NCI-H345 (cell line): ENCODE results near the gene SH3RF3.

Experiments
- DNase-seq: peaks from one replicate; lab custom pipeline; 2025; lab: John Stamatoyannopoulos, UW

The SH3RF3 gene

DNA sequence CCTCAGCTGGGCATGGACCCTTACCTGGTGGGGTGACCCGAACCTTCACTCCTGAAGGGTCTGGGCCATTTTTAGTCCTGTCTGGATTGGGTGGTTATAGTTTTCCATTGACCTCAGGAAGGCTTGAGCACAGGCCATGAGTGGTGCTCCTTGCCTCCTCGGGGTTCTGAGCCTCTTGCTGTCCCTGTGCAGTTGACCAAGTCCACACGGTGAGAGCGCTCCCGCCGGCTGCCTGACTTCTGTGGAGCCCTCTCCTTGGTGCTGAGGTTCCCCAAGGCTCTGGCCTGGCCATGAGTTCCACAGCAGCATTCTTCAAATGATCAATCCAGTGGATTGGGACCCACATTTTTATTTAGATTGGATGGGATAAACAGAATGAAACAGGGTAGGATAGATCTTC, 325.3 kb downstream of the SH3RF3 start:
- no peak for DNase-seq

DNA sequence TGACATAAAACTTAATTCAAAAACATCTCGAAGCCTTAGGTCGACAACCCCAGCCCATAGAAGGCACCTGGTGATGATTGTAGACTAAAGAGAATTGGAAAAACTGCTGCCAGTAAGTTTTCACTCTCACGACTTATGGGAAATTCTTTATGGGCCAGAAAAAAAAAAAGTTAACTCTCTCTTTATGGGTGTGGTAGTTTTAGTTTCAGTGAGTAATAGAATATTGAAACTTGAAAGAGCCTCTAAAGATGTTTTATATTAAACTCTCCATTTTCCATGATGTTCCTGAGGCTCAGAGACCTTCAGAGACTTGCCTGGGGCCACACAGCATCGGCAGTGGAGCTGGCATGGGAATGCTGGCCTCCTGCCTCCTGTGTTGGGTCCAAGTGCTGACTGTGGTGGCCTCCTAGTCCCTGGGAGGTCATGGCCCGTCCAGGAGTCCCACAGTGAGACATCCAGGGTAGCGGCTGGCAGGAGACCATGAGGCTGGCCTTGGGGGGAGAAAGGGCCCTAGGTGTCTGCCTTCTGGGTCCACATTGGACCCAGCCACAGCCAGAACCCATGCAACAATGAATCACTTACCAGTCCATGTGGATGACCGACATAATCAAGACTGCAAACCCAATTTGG, 325.9 kb downstream of the SH3RF3 start:
- no peak for DNase-seq

DNA sequence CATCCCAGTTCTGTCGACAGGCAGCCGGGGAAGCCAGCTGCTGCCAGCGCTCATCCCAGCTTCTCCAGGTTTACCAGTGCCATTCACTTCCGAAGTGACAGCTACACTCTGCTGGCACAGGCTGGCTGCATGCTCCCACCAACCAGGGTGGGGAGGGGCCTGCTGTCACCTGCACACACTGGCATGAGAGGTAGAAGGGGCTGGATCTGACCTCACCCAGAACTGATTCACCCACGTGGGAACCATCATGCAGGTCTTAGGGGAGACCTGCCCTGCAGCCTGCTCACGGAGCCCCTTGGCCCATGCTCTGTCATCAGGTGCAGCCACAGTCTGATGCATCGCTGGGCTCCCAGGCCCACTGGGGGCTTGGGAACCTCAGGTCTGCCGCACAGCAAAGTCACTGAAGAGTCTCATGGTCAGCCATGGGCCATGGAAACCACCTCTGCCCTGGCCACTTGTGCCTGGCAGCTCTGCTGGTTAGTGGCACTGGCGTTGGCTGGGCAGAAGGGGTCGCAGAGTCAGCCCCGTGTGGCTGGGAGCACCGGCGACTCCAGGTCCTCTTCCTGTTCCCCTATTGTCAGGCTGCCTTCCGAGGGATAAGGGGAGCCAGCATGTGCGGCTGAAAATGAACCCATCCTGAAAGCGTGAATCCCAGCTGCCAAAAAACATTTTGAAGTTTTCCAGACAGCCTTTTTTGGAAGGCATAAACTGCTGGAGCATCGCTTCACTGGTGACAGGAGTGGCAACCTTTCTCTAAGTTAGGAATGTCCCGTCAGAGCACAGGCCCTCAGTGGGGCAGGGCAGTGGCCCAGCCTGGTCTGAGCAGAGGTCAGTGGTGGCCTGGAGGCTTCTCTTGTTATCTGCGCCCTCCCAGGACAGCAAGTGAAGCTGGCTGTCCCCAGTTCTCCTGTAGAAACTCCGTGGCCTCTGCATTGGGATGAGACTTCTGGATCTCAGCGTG, 327.0 kb downstream of the SH3RF3 start:
- DNase-seq = no peak

DNA sequence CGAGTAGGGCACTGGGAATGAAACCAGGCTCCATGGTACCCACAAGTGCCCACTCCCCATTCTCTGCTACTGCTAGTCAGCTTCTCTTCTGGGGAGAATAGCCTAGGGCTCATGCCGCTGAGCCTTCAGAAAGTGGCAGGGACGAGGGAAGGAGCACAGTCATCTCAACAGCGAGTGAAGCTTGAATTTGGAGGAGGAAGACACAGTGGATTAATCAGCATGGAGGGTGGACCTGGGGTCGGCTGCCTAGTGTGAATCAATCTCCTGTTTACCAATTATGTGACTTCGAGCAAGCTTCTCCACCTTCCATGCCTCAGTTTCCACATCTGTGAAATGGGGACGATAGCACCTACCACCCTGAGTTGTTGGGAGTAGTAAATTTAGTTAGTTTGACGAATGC, 327.8 kb downstream of the SH3RF3 start:
- DNase-seq = no peak

DNA sequence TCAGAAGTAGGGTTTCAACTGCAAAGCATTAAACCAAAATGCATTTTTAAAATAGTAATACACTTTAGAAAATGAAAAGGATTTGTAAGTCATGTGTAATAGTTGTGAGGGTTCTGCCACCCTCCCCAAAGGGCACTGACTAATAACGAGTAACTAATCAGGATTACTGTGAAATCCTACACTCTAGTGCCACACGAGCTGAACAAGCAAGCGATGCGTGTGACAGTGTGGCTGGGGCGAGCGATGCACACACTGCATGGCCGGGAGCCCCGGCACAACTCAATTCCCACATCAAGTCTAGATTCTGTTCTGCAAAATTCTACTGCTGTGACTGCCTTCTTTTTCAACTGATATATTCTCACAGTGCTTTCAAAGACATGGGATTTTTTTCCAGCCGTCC, 328.4 kb downstream of the SH3RF3 start:
- DNase-seq = no peak

DNA sequence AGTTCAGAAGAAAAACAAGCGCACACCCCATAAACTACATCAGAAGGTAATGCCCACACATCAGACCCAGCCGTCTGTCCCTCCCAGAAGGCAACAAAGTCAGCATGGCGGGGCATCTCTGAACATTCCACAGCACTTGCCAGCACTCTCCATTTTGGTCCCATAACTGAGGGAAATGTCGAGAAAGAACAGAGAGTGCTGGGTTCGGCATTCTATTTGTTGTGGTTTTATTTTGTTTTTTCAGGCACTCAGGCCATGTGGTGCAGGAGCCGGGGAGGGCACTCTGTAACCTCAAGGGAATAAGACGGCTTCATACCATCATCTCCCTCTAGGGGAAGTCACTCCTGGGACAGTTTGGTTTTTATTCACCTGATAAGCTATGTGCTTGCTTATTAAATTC, 328.8 kb downstream of the SH3RF3 start:
- no peak for DNase-seq

DNA sequence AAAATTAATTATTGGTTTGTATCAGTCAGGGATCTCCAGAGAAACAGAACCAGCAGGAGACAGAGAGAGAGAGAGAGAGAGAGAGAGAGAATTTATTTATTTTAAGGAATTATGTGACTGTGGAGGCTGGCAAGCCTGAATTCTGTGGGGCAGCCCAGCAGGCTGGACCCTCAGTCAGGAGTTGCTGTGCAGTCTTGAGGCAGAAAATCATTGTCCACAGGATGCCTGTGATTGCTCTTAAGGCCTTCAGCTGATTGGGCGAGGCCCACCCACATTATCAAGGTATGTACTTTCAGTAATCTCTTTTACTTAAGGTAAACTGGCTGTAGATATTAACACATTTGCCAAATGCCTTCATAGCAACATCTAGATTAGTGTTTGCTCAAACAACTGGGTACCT, 329.5 kb downstream of the SH3RF3 start:
- no peak for DNase-seq

DNA sequence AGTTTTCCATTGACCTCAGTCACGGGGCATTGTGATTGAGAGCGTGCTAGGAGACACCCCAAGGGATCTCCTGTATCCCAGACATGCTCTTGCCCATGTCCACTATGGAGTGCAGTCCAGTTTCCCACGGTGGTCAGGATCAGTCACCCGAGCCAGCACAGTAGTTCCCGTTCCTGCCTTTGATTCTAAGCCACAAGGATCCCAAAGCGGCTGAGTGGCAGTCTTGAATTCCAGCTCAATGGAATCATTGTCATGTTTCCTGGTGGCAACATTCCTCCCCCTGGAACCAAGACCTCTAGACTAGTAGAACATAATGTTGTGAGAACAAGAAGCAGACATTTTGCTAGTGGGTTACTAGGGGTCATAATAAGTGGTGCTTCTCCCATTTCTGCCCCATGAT, 330.5 kb downstream of the SH3RF3 start:
- DNase-seq = no peak

DNA sequence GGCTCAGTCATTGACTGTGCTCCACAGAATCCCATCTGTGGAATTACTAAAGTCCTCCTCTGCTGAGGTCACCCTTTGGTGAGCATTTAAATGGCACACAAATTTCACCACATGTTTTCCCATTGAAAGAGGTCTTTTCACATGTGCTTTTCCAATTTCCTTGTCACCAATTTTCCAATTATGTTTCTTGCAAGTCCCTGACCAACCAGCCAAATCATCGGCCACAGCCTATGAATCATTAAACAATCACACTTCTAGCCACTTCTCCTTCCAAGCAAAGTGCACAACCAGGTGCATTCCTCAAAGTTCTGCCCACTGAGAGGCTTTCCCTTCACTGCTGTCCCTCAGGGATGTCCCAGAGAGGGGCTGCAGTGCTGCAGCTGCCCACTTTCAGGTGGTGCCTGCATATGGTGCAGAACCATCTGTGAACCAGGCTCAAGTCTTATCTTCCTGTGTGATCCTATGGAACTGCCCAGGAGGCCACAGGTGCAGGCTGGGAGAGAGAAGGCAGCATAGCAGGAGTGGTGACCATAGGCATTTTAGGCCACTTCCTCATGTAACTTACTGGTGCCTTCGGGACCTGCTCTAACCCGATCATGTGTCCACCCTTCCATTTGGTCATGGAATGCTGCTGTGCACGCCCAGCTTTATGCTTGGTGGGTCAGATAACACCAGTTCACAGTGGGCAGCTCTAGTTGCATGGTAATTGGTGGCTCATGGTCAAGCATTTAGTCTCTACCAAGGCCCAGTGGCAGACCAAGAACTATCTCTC, 331.7 kb downstream of the SH3RF3 start:
- no peak for DNase-seq

DNA sequence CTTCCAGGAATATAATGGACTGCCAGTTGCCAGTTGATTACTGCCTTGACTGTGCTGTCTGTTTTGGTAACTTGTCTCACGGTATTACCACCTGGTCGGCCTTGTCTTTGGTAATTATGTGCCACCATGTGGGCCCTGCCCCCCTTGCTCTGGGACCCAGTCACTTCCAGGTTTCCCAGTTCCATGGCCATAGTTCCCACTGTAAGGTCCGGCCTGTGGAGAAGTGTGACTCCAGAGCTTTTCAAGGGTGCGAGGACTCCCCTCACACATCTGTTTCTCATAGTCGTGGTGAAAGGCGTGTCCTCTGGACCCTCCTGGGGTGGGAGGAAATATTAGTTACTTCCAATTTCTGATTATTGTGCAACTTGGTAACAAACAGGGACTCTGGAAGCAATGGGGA, 334.2 kb downstream of the SH3RF3 start:
- no peak for DNase-seq

DNA sequence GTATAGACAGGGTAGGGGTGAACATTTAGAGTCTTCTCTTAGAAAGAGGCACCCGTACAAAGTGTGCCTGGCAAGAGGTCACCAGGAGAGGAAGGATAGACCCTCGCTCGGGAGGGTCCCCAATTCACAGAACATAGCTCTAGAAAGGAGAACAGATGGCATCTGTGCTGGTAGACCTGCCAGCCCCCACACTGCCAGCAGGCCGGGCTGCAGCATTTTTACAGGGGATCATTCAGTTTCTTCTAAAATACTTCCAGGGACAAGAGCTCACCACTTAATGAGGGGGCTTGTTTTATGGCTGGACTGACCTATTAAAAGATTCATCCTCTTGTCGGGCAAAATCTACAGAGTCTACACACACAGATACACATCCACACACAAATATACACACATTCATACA, 334.9 kb downstream of the SH3RF3 start:
- no peak for DNase-seq

DNA sequence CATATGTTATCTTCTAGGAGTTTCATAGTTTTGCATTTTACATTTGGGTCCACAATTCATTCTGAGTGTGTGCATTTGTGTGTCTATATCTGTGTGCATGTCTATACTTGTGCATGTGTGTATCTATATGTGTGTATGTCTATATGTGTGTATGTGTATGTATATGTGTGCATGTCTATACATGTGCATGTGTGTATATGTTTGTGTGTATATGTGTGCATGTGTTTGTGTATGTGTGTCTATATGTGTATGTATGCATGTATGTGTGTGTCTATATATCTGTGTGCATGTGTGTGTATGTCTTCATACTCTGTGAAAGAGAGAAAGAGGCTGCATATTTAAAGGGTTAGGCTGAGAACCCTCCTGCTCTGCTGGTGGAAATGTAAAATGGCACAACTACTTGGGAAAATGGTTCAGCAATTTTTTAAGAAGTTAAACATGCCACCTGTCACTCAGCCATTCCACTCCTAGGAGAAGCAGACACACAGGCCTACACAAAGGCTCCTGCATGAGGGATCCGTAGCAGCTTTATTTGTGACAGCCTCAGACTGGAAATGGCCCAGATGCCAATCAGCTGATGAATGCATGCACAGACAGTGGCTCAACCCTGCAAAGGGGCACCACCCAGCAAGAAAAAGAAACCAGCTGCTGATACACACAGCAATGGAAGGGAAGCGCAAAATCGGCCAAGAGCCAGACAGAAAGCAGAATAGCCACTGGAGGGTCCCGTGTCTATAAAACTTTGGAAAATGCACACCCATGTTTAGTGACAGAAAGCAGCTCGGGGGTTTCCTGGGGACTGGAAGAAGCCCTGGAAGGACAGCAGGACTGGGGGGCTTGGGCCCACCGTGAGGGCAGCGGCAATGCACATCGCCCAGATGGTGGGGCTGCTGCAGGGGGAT, 337.9 kb downstream of the SH3RF3 start:
- no peak for DNase-seq

DNA sequence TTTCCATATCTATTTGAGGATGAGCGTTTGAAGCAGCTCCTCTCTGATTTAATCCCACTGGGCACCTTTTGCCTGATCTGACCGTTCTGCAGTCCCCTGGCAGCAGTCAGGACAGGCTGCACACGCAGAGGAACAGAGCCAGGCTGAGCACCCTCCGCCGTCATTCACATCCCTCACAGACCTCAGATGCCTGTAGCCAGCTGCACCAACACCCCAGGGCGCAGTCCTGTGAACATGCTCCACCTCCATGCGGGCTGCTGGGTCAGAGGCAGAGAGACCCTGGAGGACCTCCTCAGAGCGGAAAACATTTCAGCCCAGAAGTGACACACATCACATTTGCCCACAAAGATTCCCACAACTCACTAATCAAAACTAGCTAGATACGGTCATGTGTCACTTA, 338.7 kb downstream of the SH3RF3 start:
- no peak for DNase-seq

DNA sequence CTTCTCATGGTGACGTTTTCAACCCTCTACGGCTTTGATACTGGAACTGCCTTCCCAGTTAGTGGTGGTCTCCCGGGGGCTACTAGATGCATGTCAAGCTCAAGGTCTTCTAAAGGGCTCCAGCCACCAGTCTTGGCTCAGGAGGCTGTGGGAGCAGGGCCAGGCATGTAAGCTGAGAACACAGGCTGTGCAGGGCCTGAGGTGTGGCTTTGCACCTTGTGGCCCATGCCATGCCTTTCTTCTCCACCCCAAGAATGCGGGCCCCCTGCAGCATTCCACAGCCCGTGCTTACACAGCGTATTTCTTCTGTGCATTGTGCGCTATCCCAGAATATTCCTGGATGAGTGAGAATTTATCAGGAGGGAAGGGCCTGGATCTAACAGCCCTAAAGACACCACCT, 339.9 kb downstream of the SH3RF3 start:
- no peak for DNase-seq

DNA sequence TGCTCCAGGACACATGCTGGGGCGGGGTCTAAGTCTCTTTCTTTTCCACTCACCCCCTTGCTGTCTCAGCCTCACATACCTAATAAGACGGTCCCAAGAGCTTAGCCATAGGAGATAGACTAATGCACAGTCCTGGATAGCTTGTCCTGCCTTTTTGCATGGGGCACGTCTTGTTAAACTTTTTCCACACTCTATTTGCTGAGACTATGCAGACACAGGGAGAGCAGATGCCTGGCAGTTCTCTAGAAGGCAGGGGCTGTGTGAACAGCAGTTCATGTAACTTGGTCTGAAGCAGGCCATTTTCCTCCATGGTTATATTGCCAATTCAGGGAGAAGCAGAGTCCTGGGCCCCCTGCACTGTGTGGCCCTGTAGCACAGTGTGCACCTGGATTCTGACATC, 342.7 kb downstream of the SH3RF3 start:
- DNase-seq = no peak

DNA sequence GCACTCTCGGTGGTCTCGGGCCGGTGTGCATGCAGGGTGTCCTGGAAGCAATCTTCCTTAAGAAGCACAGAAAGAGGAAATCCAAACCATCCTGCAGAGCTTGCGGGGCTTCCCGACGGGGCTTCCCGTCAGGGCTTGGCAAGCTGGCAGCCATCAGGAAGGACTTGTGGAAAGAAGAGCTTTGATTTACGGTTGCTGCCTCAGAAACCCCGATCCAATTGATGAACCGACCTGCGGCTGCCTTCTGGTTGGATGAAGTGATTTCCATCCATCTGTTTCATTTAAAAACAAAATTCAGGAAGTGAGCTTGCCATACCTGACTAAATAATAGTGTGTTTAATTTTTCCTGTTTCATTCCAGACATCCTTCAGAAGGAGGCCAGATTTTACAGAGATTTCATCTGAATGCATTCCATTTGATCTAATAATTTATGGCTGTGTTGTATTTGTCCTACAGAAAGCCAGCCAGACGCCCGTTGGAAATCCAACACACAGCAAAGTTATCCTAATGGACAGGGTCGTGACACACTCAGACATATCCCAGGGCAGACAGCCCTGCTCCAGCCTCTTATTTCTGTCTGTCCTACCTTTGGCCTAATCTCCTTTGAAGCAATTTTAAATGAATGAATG, 343.4 kb downstream of the SH3RF3 start:
- DNase-seq = no peak

DNA sequence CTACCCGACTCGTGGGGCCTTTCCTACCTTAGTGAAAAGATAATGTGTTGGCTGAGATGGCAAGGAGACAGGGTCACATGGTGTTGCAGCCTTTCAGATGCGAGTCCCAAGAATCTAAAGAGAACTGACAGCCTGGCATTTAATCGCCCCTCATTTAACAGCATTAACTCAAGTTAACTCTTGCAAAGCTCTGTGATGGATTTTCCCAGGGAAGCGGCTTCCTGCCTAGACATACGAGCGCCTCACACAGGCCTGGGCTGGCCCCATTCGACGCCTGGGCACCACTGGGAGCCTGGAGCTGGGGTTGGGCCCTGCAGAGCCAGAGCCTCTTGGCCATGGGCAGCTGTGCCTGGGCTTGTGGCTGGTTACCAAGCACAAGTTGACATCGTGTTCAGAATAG, 344.0 kb downstream of the SH3RF3 start:
- DNase-seq = no peak

DNA sequence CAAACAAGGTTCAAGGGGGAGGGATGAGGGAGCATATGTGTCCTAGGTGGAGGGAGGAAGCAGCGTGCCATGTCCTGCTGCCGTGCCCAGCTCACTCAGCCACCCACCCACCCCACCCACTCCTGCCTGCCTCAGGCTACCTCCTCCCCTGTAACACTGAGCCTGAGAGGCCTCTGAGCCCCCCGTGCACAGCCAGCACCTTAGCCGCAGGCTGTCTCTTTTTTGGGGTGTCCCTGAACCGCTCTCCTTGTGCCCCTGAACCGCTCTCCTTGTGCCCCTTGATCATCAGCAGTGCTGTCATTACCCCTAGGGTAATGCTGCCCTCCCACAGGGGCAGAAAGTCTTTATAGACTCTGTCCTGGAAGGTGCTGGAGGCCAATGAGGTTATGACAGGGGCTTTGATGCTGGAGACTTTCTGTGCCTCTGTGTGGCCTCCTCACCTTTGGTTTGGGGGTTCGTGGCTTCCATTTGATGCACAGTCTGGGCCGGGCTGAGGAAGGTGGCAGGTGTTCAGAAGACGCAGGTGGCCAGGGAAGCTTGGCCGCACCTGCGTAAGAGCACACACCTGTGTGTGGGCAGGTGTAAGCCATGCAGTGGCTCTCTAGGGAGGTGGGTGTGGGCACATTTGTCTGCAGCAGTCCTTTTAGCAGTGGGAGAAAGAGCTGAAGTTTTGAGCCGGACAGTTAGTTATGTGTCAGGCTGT, 344.8 kb downstream of the SH3RF3 start:
- no peak for DNase-seq

DNA sequence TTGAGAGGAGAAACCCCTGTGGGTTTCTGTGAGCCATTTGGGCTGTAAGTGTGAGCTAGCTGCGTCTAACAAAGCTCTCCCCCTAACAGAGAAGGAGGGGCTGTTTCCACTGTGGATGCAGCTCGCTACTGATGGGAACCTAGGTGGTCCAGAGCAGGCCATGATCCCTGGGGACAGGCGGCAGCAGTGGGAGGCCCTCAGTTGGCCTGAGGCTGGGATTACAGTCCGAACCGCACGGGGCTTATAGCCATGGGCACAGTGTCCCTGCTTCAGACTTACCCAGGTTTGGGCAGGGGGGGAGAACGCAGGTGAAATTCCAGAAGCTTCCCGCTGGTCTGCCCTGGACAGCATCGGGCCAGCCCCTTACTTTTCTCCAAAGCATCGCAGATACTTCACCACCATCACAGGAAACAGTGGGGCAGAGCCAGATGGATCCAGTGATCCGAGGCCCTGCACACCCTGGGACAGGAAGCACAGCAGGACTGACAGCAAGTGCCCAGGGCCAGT, 345.4 kb downstream of the SH3RF3 start:
- DNase-seq = no peak

DNA sequence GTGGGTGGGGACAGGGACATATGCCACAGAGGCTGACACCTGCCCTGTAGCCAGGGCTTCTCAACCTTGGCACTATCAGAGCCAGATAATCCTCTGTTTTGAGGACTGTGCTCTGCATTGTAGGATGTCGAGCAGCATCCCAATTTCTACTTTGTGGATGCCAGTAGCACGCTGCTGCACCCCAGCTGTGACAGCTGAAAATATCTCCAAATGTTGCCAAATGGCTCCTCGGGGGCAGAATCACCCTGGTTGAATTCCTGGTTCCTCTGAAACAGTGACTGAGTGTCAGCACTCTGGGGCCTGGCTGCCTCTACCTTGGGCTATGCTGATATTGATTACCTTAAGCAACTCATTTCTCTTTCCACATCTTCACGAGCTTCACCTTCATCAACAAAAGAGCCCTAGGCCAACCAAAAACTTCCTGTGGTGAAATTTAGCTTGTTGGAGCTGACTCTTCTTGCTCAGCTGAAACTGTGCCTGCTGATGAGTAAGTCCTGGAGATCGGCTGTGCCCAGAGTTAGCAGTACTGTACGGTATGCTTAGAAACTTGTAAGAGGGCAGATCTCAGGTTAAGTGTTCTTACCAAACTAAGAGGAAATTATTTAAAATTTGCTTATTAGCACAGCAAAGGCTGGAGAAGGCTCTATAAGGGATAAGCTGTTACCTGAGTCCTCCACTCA, 346.7 kb downstream of the SH3RF3 start:
- DNase-seq = no peak
